ENCODE measurements around the gene STS.

The STS gene

GRCh38 chrX:7139202-7140081 is 8.1 kb upstream of the STS start:
- no peak for DNase-seq (ENCODE audit: low read depth, low spot score)

GRCh38 chrX:7143076-7143475 is 4.4 kb upstream of the STS start:
- no peak for DNase-seq (ENCODE audit: low read depth, low spot score)

- DNase-seq (ENCODE audit: low read depth, low spot score): no peak
Observed at GRCh38 chrX:7143941-7144525, 3.5 kb upstream of the STS start.

GRCh38 chrX:7145454-7145853 is 2.1 kb upstream of the STS start:
- DNase-seq (ENCODE audit: low read depth, low spot score): no peak

- DNase-seq (ENCODE audit: low read depth, low spot score): no peak
Observed at GRCh38 chrX:7146020-7146702, 1.4 kb upstream of the STS start.

- no peak for DNase-seq (ENCODE audit: low read depth, low spot score)
Observed at GRCh38 chrX:7146703-7147412, 654 bp upstream of the STS start.

GRCh38 chrX:7147978-7148854 is 704 bp downstream of the STS start, which contains the start of gene PUDP:
TSS of gene PUDP (minus strand) at chrX:7148153. CDS start at chrX:7148113, 40 bp downstream.
- peak; percentile 56 for DNase-seq (ENCODE audit: low read depth, low spot score)

GRCh38 chrX:7149411-7149810 is 1.9 kb downstream of the STS start:
- no peak for DNase-seq (ENCODE audit: low read depth, low spot score)

GRCh38 chrX:7153231-7153630 is 5.7 kb downstream of the STS start:
- no peak for DNase-seq (ENCODE audit: low read depth, low spot score)

GRCh38 chrX:7154041-7154597 is 6.6 kb downstream of the STS start:
- DNase-seq (ENCODE audit: low read depth, low spot score): no peak

GRCh38 chrX:7155163-7155562 is 7.7 kb downstream of the STS start:
- no peak for DNase-seq (ENCODE audit: low read depth, low spot score)

GRCh38 chrX:7156879-7157278 is 9.4 kb downstream of the STS start:
- DNase-seq (ENCODE audit: low read depth, low spot score): no peak

- no peak for DNase-seq (ENCODE audit: low read depth, low spot score)
Observed at GRCh38 chrX:7158468-7158990, 11.0 kb downstream of the STS start.

GRCh38 chrX:7159149-7159861 is 11.8 kb downstream of the STS start:
- no peak for DNase-seq (ENCODE audit: low read depth, low spot score)

GRCh38 chrX:7163146-7163677 is 15.7 kb downstream of the STS start:
- no peak for DNase-seq (ENCODE audit: low read depth, low spot score)

GRCh38 chrX:7164174-7164573 is 16.7 kb downstream of the STS start:
- DNase-seq (ENCODE audit: low read depth, low spot score): no peak

GRCh38 chrX:7168371-7168770 is 20.9 kb downstream of the STS start:
- DNase-seq (ENCODE audit: low read depth, low spot score): no peak

- no peak for DNase-seq (ENCODE audit: low read depth, low spot score)
Observed at GRCh38 chrX:7169627-7170026, 22.1 kb downstream of the STS start.

- DNase-seq (ENCODE audit: low read depth, low spot score): no peak
Observed at GRCh38 chrX:7170898-7171297, 23.4 kb downstream of the STS start.
